Erythroblast (primary cell): ENCODE measurements around the gene NSMCE3.

Source experiments
- DNase-seq, 2 experiments: peaks; one replicate each; lab custom pipeline; 2025; lab: John Stamatoyannopoulos, UW
- GATA1 ChIP-seq: IDR thresholded peaks from 2 replicates; pipeline ENCODE4 v1.6.1; 2011; ENCODE audit warnings: low read depth, mild to moderate bottlenecking, control low read depth, low read length, moderate library complexity
- POLR2A ChIP-seq: IDR thresholded peaks from 2 replicates; pipeline ENCODE4 v1.6.1; 2011; ENCODE audit warnings: mild to moderate bottlenecking, low read length

The NSMCE3 gene

GRCh38 chr15:29280514-29280913 is 10.9 kb upstream of the NSMCE3 start:
- TF ChIP-seq GATA1 (no peak), POLR2A (no peak)
- no peak for DNase-seq

GRCh38 chr15:29278436-29279105 is 8.9 kb upstream of the NSMCE3 start:
- TF ChIP-seq POLR2A (no peak), GATA1 (no peak)
- DNase-seq, result no peak

DNA sequence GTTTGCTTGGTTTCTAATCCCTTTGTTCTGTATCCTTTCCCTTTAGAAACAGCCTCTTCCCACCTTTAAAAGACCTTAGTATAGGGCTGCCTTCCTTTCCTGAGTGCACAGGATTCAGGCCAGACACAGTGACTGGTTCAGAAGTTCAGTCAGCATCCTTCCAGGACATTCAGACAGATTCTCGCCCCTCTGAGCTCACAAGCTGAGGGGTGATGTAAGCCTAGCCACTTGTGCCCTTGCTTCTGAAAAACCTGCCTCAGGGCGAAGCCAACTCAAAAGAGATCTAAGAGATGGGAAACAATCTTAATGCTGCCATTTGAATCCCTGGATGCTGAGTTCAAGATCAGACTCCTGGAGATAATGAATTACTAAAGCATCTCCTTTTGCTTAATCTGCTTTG is 6.7 kb upstream of the NSMCE3 start:
- no peak for TF ChIP-seq GATA1
- no peak for TF ChIP-seq POLR2A
- no peak for DNase-seq

GRCh38 chr15:29275855-29276254 is 6.2 kb upstream of the NSMCE3 start:
- no peak for TF ChIP-seq POLR2A
- no peak for TF ChIP-seq GATA1
- DNase-seq, result no peak

- TF ChIP-seq GATA1, result no peak
- TF ChIP-seq POLR2A, result no peak
- DNase-seq, result no peak
These were observed 5.3 kb upstream of the NSMCE3 start for GRCh38 chr15:29274946-29275345.

GRCh38 chr15:29272219-29272618 is 2.6 kb upstream of the NSMCE3 start:
- TF ChIP-seq GATA1 (no peak), POLR2A (no peak)
- DNase-seq, result no peak

DNA sequence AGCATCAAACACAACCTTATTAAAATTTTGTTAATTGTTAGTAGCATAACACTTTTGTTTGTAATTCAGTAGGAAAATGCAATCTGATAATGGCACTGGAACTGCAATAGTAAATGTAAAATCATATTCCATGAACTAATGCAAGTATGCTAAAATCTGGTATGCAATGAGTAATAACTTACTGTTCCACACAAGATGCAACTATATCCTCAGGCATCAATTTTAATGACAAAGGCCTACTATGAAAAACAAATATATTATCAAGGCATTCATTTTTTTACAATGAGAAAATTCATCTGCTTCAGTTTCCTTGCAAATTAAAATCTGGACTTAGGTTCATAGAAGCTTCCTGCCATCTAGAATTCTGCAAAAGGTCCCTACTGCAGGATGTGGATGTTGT is 1.4 kb upstream of the NSMCE3 start:
- TF ChIP-seq GATA1 (no peak), POLR2A (no peak)
- no peak for DNase-seq

DNA sequence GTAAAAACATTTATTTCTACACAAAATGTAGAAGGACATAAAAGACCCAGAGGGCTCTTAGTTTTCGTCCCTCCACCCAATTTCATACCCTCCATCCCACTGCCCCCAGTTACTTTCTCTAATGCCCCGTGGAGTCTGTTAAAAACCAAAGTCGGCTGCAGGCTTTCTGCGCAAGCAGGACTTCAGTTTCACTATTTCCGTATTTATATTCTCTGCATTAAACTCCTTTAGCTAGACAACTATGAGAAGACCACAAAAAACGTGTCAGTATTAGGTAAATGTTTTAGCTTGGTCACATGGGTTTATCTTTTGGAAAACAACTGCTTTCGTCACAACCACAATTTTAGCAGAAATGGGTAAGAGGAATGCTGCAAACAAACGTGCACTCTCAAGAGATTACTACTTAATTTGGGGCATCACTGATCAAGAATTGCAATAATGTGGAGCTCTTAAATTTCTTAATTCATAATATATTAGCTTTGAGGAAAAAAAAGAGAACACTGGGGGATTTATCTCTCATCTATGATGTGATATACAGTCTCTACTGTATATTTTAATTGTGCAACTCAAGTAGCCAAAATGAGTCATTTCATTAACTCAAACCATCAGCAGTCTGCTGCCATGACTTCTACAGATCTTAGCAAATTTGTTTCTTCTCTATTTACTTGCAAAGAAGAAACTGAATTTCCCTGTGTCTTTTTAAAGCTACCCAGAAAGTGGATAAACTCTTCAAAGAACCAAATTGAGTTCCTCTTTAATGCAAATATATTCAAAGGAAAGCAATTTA is 740 bp upstream of the NSMCE3 start:
- peak; percentile 15 to 50 for DNase-seq
- TF ChIP-seq POLR2A, result no peak
- no peak for TF ChIP-seq GATA1

GRCh38 chr15:29268706-29269484 is 727 bp downstream of the NSMCE3 start:
- no peak for TF ChIP-seq GATA1
- TF ChIP-seq POLR2A, result no peak
- DNase-seq, result peak; percentile 67 to 73

DNA sequence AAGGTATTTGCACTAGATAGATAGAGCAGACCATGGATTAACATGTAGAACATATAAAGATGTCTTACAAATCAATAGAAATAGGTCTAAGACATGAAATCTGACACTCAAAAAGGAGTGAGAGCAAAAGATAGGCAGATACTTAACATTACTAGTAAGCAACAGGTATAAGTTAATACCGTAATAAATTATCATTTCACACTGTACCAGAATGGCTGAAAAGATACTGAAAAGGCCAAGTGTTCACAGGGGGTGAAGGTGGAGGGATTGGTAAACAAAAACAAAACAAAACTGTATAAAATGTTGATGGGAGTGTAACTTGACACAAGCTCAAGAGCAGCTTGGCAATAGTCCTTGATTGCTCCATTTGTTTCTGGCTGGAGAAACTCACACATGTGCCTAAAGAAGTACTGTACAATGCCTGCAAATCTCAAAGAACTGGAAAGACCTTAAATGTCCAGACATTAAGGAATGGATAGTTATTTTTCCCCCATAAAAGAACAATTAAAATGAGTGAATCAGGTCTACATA is 3.5 kb downstream of the NSMCE3 start:
- TF ChIP-seq POLR2A (no peak), GATA1 (no peak)
- no peak for DNase-seq

DNA sequence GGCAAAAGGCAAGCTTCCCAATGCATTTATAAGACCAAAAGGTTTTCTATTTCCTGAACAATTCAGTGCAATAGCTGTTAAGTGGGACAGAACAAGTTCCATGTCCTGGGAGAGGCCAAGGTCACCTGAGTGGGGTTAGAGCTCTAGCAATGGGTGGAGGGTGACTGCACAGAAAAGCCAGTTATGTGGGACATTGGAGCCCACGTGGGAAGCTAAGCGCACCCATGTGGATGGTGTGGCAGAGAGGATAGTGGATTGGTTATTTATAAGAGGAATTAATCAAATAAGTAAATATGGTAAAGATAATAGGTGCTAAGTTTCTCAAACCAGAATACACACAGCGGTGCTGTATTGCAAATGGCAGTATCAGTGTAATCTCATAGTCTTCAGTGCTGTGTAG is 6.3 kb downstream of the NSMCE3 start:
- TF ChIP-seq GATA1 (no peak), POLR2A (no peak)
- DNase-seq, result no peak

DNA sequence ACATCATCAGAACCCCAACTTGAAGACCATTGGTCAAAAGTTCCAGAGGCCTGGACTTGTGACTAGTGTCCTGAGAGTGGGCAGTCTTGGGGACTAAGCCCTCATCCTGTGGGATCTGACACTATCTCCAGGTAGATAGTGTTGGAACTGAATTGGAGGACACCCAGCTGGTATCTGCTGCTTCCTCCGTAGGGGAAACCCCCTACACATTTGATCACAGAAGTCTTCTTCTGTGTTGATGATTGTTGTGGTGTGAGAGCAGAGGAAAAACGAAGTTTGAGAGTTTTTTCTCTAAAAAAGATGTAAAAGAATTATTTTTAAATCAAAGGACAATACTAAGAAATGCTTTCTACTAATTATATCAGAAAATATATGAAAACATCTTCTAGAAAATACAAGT is 6.9 kb downstream of the NSMCE3 start:
- TF ChIP-seq POLR2A (no peak), GATA1 (no peak)
- DNase-seq, result no peak

GRCh38 chr15:29260896-29261295 is 8.7 kb downstream of the NSMCE3 start:
- TF ChIP-seq POLR2A, result no peak
- no peak for TF ChIP-seq GATA1
- DNase-seq, result no peak

GRCh38 chr15:29259233-29259632 is 10.4 kb downstream of the NSMCE3 start:
- no peak for DNase-seq
- no peak for TF ChIP-seq GATA1
- no peak for TF ChIP-seq POLR2A
